ENCODE results near the gene CCHCR1. TPM values are rescaled to one million over a fixed set of nuclear protein-coding genes. Genes with fewer than 3 reads are reported as not detected.

The CCHCR1 gene
- total RNA-seq, 1 experiment from 2014 or later: 45.5 TPM

DNA sequence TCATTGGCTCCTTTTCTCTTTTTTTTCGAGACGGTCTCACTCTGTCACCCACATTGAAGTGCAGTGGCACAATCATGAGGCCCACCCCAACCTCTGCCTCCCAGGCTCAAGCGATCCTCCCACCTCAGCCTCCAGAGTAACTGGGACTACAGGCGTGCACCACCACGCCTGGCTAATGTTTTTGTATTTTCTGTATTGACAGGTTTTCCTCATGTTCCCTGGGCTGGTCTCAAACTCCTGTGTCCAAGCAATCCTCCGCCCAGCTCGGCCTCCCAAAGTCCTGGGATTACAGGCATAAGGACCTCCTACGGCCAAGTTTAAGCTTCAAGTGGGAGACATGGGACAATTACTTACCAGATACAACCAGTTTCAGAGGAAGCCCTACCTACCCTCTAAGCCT is 22.3 kb upstream of the CCHCR1 start:
- no peak overlapping the region for H2BK20ac ChIP-seq (ENCODE audit: low read depth, low read length, poor library complexity, severe bottlenecking)
- H3K9me3 Mint-ChIP-seq: no peaks in the 10 kb centered on the region
- no peak overlapping the region for H3K27ac ChIP-seq (ENCODE audit: insufficient read length, low read depth, low read length)
- no peak overlapping the region for H2BK15ac ChIP-seq (ENCODE audit: low read depth, low read length)
- 0 out of 2 replicates have a peak, but pooled peaks cover 1% of the 10 kb centered on the region for H3K27me3 Mint-ChIP-seq (ENCODE audit: low read depth)
- H3K4me3 Mint-ChIP-seq: no peak overlapping the region
- no peaks in the 10 kb centered on the region for H3K9me3 ChIP-seq (ENCODE audit: control insufficient read depth, low read depth, low read length)
- no peak overlapping the region for H3K4ac ChIP-seq (ENCODE audit: low read depth, low read length)
- WGBS (ENCODE audit: extremely low coverage, insufficient read length, low lambda C conversion rate): no CpG with 5 or more reads among the region's 8 CpGs
- H3K23ac ChIP-seq (ENCODE audit: insufficient read length, low read depth, low read length): no peak overlapping the region
- peaks cover 31 to 41% of the 10 kb centered on the region in 2 experiments for H3K4me1 Mint-ChIP-seq
- H2AK5ac ChIP-seq (ENCODE audit: insufficient read length, low read length): no peak overlapping the region
- H3K79me1 ChIP-seq (ENCODE audit: insufficient read depth, low read depth, low read length, poor library complexity, severe bottlenecking): no peaks in the 10 kb centered on the region
- H4K20me1 ChIP-seq (ENCODE audit: control insufficient read depth, insufficient read depth, insufficient read length): no peaks in the 10 kb centered on the region
- H3K14ac ChIP-seq (ENCODE audit: insufficient read depth, low read length): no peak overlapping the region
- no peak overlapping the region for H2BK5ac ChIP-seq (ENCODE audit: insufficient read length, low read length)
- H3K56ac ChIP-seq (ENCODE audit: insufficient read length, low read depth, low read length): no peak overlapping the region
- TF ChIP-seq CTCF (conservative IDR thresholded peaks at IDR 0.05): no peak
- no peak overlapping the region for H4K91ac ChIP-seq (ENCODE audit: insufficient read length, low read depth, low read length)
- no peak overlapping the region for H3T11ph ChIP-seq (ENCODE audit: low read length)
- H3K4me2 ChIP-seq (ENCODE audit: insufficient read depth, insufficient read length, low read length): no peak overlapping the region
- no peak overlapping the region for H3K9ac ChIP-seq (ENCODE audit: extremely low read depth, insufficient read length, low read length)
- H2BK120ac ChIP-seq (ENCODE audit: low read depth, low read length, poor library complexity, severe bottlenecking): no peak overlapping the region
- DNase-seq: no peak
- H4K5ac ChIP-seq (ENCODE audit: insufficient read length, low read depth, low read length): no peak overlapping the region
- H3K4me1 ChIP-seq (ENCODE audit: insufficient read depth, low read length): peaks cover 2% of the 10 kb centered on the region; the same call in 1 of the 2 replicates
- H3K27ac Mint-ChIP-seq: no peak overlapping the region
- H4K8ac ChIP-seq (replicated peaks; ENCODE audit: insufficient read length, low read depth, low read length): no peak overlapping the region
- no peak overlapping the region for H2BK12ac ChIP-seq (ENCODE audit: insufficient read length, low read depth, low read length)
- H2AFZ ChIP-seq (ENCODE audit: low read length): no peak overlapping the region
- no peak overlapping the region for H3K18ac ChIP-seq (ENCODE audit: insufficient read length, low read depth, low read length)
- no peaks in the 10 kb centered on the region for H3K27me3 ChIP-seq (ENCODE audit: insufficient read depth, low read length)
- H3K23me2 ChIP-seq (ENCODE audit: insufficient read length, low read depth, low read length, poor library complexity, severe bottlenecking): no peaks in the 10 kb centered on the region
- H3K79me2 ChIP-seq (ENCODE audit: insufficient read depth, low read length): no peaks in the 10 kb centered on the region; the same call in 1 of the 2 replicates
- peaks cover 0 to 6% (median 4%) of the 10 kb centered on the region in 3 experiments; a peak in 4 of 7 replicates for H3K36me3 Mint-ChIP-seq (ENCODE audit: insufficient read depth in 1 of 3, low read depth in 3 of 3)
